ENCODE measurements around the gene LRMDA.

The LRMDA gene

GRCh38 chr10:75999001-75999400 is 567.6 kb downstream of the LRMDA start:
- Histone ChIP-seq H3K79me2 (ENCODE audit: low read length) (no peaks in the 10 kb centered on the region), H3K27me3 (ENCODE audit: low read depth, low read length) (no peaks in the 10 kb centered on the region), H3K4me2 (ENCODE audit: low read length) (no peak overlapping the region), H3K27ac (ENCODE audit: low read length) (no peak overlapping the region), H3K9ac (ENCODE audit: low read length) (no peak overlapping the region), H3K4me3 (ENCODE audit: low read length) (no peak overlapping the region), H2AFZ (ENCODE audit: low read depth, low read length) (no peak overlapping the region), H3K9me3 (ENCODE audit: insufficient read depth, low read length) (no peaks in the 10 kb centered on the region), H4K20me1 (ENCODE audit: insufficient read depth, low read length) (no peaks in the 10 kb centered on the region), H3K4me1 (ENCODE audit: low read length) (no peaks in the 10 kb centered on the region), H3K36me3 (replicated peaks; ENCODE audit: low read depth, low read length) (no peaks in the 10 kb centered on the region)
- TF ChIP-seq EZH2phosphoT487 (IDR thresholded peaks at IDR 0.05; ENCODE audit: low read depth) = no peak
- TF ChIP-seq, protein P1, sequence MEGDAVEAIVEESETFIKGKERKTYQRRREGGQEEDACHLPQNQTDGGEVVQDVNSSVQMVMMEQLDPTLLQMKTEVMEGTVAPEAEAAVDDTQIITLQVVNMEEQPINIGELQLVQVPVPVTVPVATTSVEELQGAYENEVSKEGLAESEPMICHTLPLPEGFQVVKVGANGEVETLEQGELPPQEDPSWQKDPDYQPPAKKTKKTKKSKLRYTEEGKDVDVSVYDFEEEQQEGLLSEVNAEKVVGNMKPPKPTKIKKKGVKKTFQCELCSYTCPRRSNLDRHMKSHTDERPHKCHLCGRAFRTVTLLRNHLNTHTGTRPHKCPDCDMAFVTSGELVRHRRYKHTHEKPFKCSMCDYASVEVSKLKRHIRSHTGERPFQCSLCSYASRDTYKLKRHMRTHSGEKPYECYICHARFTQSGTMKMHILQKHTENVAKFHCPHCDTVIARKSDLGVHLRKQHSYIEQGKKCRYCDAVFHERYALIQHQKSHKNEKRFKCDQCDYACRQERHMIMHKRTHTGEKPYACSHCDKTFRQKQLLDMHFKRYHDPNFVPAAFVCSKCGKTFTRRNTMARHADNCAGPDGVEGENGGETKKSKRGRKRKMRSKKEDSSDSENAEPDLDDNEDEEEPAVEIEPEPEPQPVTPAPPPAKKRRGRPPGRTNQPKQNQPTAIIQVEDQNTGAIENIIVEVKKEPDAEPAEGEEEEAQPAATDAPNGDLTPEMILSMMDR (IDR thresholded peaks at IDR 0.05; ENCODE audit: low read depth, low read length) = no peak

DNA sequence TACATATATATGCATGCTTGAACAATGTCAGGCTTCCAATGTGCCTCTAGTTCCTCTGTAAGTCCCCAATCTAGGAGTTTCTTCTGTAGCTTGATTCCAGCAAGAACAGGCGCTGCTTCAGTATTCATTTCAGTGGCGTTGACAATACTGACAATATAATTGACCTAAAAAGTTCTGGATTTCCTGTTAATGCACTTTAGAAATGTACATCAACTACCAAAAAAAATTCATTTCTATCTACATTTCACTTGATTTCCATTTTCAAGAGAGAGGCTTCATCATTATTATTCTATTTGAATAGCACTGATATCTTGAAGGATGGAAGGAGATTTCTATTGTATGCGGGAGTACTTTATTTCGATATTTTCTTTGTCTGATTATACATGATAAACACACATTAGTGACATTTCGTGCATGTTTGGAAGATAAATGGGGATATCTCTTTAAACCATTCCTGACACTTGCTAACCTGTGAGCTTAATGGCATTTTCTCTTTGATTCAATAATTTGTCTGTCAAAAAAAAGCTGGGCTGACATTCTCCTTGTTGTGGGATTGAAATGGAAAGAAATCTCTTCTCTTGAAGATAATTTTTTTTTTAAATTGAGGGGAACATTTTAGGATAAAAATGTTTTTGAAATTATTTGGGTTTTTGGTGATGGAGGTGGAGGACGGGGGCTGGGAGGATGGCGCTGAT is 568.2 kb downstream of the LRMDA start:
- H2AFZ ChIP-seq (ENCODE audit: low read depth, low read length) = no peak overlapping the region
- H3K79me2 ChIP-seq (ENCODE audit: low read length) = no peaks in the 10 kb centered on the region
- H4K20me1 ChIP-seq (ENCODE audit: insufficient read depth, low read length) = no peaks in the 10 kb centered on the region
- no peak overlapping the region for H3K9ac ChIP-seq (ENCODE audit: low read length)
- TF ChIP-seq, protein P1 (IDR thresholded peaks at IDR 0.05; ENCODE audit: low read depth, low read length) = no peak
- no peak for TF ChIP-seq EZH2phosphoT487 (IDR thresholded peaks at IDR 0.05; ENCODE audit: low read depth)
- H3K4me2 ChIP-seq (ENCODE audit: low read length) = no peak overlapping the region
- H3K4me3 ChIP-seq (ENCODE audit: low read length) = no peak overlapping the region
- H3K27me3 ChIP-seq (ENCODE audit: low read depth, low read length) = no peaks in the 10 kb centered on the region
- no peaks in the 10 kb centered on the region for H3K4me1 ChIP-seq (ENCODE audit: low read length)
- no peak overlapping the region for H3K27ac ChIP-seq (ENCODE audit: low read length)
- H3K36me3 ChIP-seq (replicated peaks; ENCODE audit: low read depth, low read length) = no peaks in the 10 kb centered on the region
- H3K9me3 ChIP-seq (ENCODE audit: insufficient read depth, low read length) = no peaks in the 10 kb centered on the region

DNA sequence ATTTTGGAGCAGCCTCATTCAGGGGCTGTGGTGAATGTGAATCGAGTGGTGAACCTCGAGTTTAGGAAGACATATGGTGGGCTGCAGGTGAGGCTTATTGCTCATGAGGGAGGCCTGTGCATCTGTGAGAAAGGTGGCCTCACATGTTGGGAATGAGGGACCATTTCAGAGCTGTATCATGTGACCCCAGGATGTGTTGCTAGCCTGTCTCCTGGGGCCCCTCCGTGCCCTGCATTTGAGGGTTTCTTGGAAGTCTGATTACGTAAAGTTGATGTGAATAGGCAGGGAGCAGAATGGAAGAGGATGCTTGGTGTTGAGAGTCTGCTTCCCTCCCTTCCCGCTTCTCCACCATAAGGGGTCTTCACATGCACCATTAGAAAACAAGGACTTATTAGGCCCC is 569.1 kb downstream of the LRMDA start:
- no peak overlapping the region for H3K27ac ChIP-seq (ENCODE audit: low read length)
- H3K36me3 ChIP-seq (replicated peaks; ENCODE audit: low read depth, low read length) = no peaks in the 10 kb centered on the region
- TF ChIP-seq, protein P1 (IDR thresholded peaks at IDR 0.05; ENCODE audit: low read depth, low read length) = no peak
- no peak for TF ChIP-seq EZH2phosphoT487 (IDR thresholded peaks at IDR 0.05; ENCODE audit: low read depth)
- H2AFZ ChIP-seq (ENCODE audit: low read depth, low read length) = no peak overlapping the region
- H3K4me3 ChIP-seq (ENCODE audit: low read length) = no peak overlapping the region
- H3K9ac ChIP-seq (ENCODE audit: low read length) = no peak overlapping the region
- H3K79me2 ChIP-seq (ENCODE audit: low read length) = no peaks in the 10 kb centered on the region
- no peaks in the 10 kb centered on the region for H3K9me3 ChIP-seq (ENCODE audit: insufficient read depth, low read length)
- H3K4me1 ChIP-seq (ENCODE audit: low read length) = no peaks in the 10 kb centered on the region
- H3K27me3 ChIP-seq (ENCODE audit: low read depth, low read length) = no peaks in the 10 kb centered on the region
- no peaks in the 10 kb centered on the region for H4K20me1 ChIP-seq (ENCODE audit: insufficient read depth, low read length)
- H3K4me2 ChIP-seq (ENCODE audit: low read length) = no peak overlapping the region

GRCh38 chr10:76001019-76001418 is 569.6 kb downstream of the LRMDA start:
- TF ChIP-seq, protein P1 (IDR thresholded peaks at IDR 0.05; ENCODE audit: low read depth, low read length) = no peak
- no peak for TF ChIP-seq EZH2phosphoT487 (IDR thresholded peaks at IDR 0.05; ENCODE audit: low read depth)
- no peaks in the 10 kb centered on the region for H3K9me3 ChIP-seq (ENCODE audit: insufficient read depth, low read length)
- no peaks in the 10 kb centered on the region for H3K4me1 ChIP-seq (ENCODE audit: low read length)
- no peak overlapping the region for H3K4me3 ChIP-seq (ENCODE audit: low read length)
- no peaks in the 10 kb centered on the region for H3K36me3 ChIP-seq (replicated peaks; ENCODE audit: low read depth, low read length)
- H3K27me3 ChIP-seq (ENCODE audit: low read depth, low read length) = no peaks in the 10 kb centered on the region
- no peaks in the 10 kb centered on the region for H4K20me1 ChIP-seq (ENCODE audit: insufficient read depth, low read length)
- H3K79me2 ChIP-seq (ENCODE audit: low read length) = no peaks in the 10 kb centered on the region
- H2AFZ ChIP-seq (ENCODE audit: low read depth, low read length) = no peak overlapping the region
- no peak overlapping the region for H3K9ac ChIP-seq (ENCODE audit: low read length)
- H3K4me2 ChIP-seq (ENCODE audit: low read length) = no peak overlapping the region
- H3K27ac ChIP-seq (ENCODE audit: low read length) = no peak overlapping the region

Data from OCI-LY3 (cell line).